Measurements from ENCODE around the gene ADARB2. TPM values are rescaled to one million over a fixed set of nuclear protein-coding genes. Genes with fewer than 3 reads are reported as not detected.

Gene ADARB2
- total RNA-seq, 1 donor from 2014 or later = 0.11 TPM

- Histone ChIP-seq H3K27ac (replicated peaks) (no peak overlapping the region), H3K36me3 (no peaks in the 10 kb centered on the region), H3K27me3 (ENCODE audit: low read depth) (peaks cover 55% of the 10 kb centered on the region), H3K4me3 (no peak overlapping the region), H3K9me3 (replicated peaks) (no peaks in the 10 kb centered on the region), H3K4me1 (no peaks in the 10 kb centered on the region)
- intact Hi-C loops (cut with micrococcal nuclease) = no loop called here
- DNase-seq = no peak
- no peak for TF ChIP-seq CTCF (IDR thresholded peaks at IDR 0.05; ENCODE audit: borderline replicate concordance)
These were observed 85.9 kb downstream of the ADARB2 start for GRCh38 chr10:1651270-1651966.

- H3K36me3 ChIP-seq = no peaks in the 10 kb centered on the region
- H3K4me1 ChIP-seq = no peaks in the 10 kb centered on the region
- H3K4me3 ChIP-seq = no peak overlapping the region
- H3K9me3 ChIP-seq (replicated peaks) = no peaks in the 10 kb centered on the region
- H3K27ac ChIP-seq (replicated peaks) = no peak overlapping the region
- no peak for TF ChIP-seq CTCF (IDR thresholded peaks at IDR 0.05; ENCODE audit: borderline replicate concordance)
- DNase-seq = no peak
- intact Hi-C loops (cut with micrococcal nuclease) = no loop called here
- peaks cover 48% of the 10 kb centered on the region for H3K27me3 ChIP-seq (ENCODE audit: low read depth)
These were observed 86.6 kb downstream of the ADARB2 start for GRCh38 chr10:1650542-1651269.

- no peak for TF ChIP-seq CTCF (IDR thresholded peaks at IDR 0.05; ENCODE audit: borderline replicate concordance)
- H3K4me1 ChIP-seq = no peaks in the 10 kb centered on the region
- no peak overlapping the region for H3K27ac ChIP-seq (replicated peaks)
- no peaks in the 10 kb centered on the region for H3K36me3 ChIP-seq
- no peak for DNase-seq
- H3K4me3 ChIP-seq = no peak overlapping the region
- peaks cover 45% of the 10 kb centered on the region for H3K27me3 ChIP-seq (ENCODE audit: low read depth)
- H3K9me3 ChIP-seq (replicated peaks) = no peaks in the 10 kb centered on the region
- intact Hi-C loops (cut with micrococcal nuclease) = no loop called here
These were observed 88.7 kb downstream of the ADARB2 start for GRCh38 chr10:1648648-1649047.

GRCh38 chr10:1646332-1646731 lies 91.0 kb downstream of the ADARB2 start:
- no peaks in the 10 kb centered on the region for H3K36me3 ChIP-seq

GRCh38 chr10:1645896-1646295 lies 91.4 kb downstream of the ADARB2 start:
- no peak for DNase-seq
- intact Hi-C loops (cut with micrococcal nuclease) = no loop called here
- peaks cover 20% of the 10 kb centered on the region for H3K27me3 ChIP-seq (ENCODE audit: low read depth)

More at GRCh38 chr10:1646332-1646731, 91.0 kb downstream of the ADARB2 start:
- Histone ChIP-seq H3K9me3 (replicated peaks) (no peaks in the 10 kb centered on the region), H3K4me1 (no peaks in the 10 kb centered on the region), H3K4me3 (no peak overlapping the region), H3K27me3 (ENCODE audit: low read depth) (peaks cover 25% of the 10 kb centered on the region), H3K27ac (replicated peaks) (no peak overlapping the region)
- DNase-seq = no peak
- TF ChIP-seq CTCF (IDR thresholded peaks at IDR 0.05; ENCODE audit: borderline replicate concordance) = no peak
- intact Hi-C loops (cut with micrococcal nuclease) = no loop called here

More at GRCh38 chr10:1645896-1646295, 91.4 kb downstream of the ADARB2 start:
- H3K9me3 ChIP-seq (replicated peaks) = no peaks in the 10 kb centered on the region
- H3K36me3 ChIP-seq = no peaks in the 10 kb centered on the region
- no peak for TF ChIP-seq CTCF (IDR thresholded peaks at IDR 0.05; ENCODE audit: borderline replicate concordance)
- H3K4me3 ChIP-seq = no peak overlapping the region
- no peak overlapping the region for H3K27ac ChIP-seq (replicated peaks)
- no peaks in the 10 kb centered on the region for H3K4me1 ChIP-seq

Measured in left ventricle myocardium inferior (tissue), 1 donor.